CD4-positive, alpha-beta T cell treated with Interleukin-15 for 1 hour (primary cell): ENCODE results near the gene NCKIPSD.

Source experiments
- DNase-seq: peaks from one replicate; pipeline ENCODE4 v3.0.0-alpha.2; 2020

NCKIPSD gene

GRCh38 chr3:48644898-48645760 is 40.6 kb downstream of the NCKIPSD start:
- DNase-seq, result no peak

GRCh38 chr3:48642605-48643004 is 43.1 kb downstream of the NCKIPSD start:
- no peak for DNase-seq

GRCh38 chr3:48641396-48641795 is 44.3 kb downstream of the NCKIPSD start:
- DNase-seq, result no peak

- no peak for DNase-seq
Measured at GRCh38 chr3:48639944-48640606, 45.6 kb downstream of the NCKIPSD start.

- DNase-seq, result no peak
Measured at GRCh38 chr3:48637305-48637704, 48.4 kb downstream of the NCKIPSD start.

- DNase-seq, result no peak
Measured at GRCh38 chr3:48636149-48636655, 49.5 kb downstream of the NCKIPSD start.

GRCh38 chr3:48635222-48636021 is 50.3 kb downstream of the NCKIPSD start, which contains the start of gene SLC26A6:
SLC26A6 (minus strand) TSS chr3:48635461; CDS start chr3:48635393, 68 bp downstream.
- DNase-seq, result peak; percentile 91

- no peak for DNase-seq
Measured at GRCh38 chr3:48634661-48635221, 51.0 kb downstream of the NCKIPSD start.

GRCh38 chr3:48633743-48634142 is 52.0 kb downstream of the NCKIPSD start:
- no peak for DNase-seq

- no peak for DNase-seq
Measured at GRCh38 chr3:48633256-48633655, 52.5 kb downstream of the NCKIPSD start.

GRCh38 chr3:48631516-48632448 is 53.9 kb downstream of the NCKIPSD start:
- no peak for DNase-seq

GRCh38 chr3:48630833-48631232 is 54.9 kb downstream of the NCKIPSD start:
- no peak for DNase-seq

GRCh38 chr3:48630407-48630806 is 55.3 kb downstream of the NCKIPSD start:
- DNase-seq, result no peak

GRCh38 chr3:48629894-48630293 is 55.8 kb downstream of the NCKIPSD start:
- no peak for DNase-seq

GRCh38 chr3:48628277-48629017 is 57.3 kb downstream of the NCKIPSD start:
- DNase-seq, result no peak

GRCh38 chr3:48625600-48625999 is 60.1 kb downstream of the NCKIPSD start:
- DNase-seq, result no peak

- DNase-seq, result no peak
Measured at GRCh38 chr3:48624767-48625166, 60.9 kb downstream of the NCKIPSD start.

- no peak for DNase-seq
Measured at GRCh38 chr3:48623851-48624547, 61.7 kb downstream of the NCKIPSD start.
